ENCODE measurements around the gene TTC9.

Gene TTC9

GRCh38 chr14:70645892-70646291, 4.2 kb downstream of the TTC9 start:
- DNase-seq (ENCODE audit: low read depth): no peak

- no peak for DNase-seq (ENCODE audit: low read depth)
These were observed 5.0 kb downstream of the TTC9 start for GRCh38 chr14:70646705-70647104.

DNA sequence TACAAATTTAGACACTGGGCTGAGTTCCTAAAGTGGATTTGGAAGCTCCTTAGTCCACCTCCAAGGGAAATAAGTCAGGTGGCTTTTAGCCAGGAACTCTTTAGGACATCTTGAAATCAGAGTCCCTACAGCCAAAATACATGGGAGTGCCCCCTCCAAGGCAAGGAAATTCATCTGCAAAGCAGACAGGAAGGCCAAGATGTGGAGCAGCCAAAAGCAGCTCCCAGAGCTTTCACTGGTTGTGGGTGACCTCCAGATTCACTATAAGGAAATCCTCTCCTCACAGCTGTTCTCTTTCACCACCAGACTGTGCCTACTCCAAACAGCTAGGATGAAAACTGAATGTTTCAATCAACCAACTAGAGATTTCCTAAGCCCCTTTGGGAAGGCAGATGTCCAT, 6.6 kb downstream of the TTC9 start:
- DNase-seq (ENCODE audit: low read depth): no peak

DNA sequence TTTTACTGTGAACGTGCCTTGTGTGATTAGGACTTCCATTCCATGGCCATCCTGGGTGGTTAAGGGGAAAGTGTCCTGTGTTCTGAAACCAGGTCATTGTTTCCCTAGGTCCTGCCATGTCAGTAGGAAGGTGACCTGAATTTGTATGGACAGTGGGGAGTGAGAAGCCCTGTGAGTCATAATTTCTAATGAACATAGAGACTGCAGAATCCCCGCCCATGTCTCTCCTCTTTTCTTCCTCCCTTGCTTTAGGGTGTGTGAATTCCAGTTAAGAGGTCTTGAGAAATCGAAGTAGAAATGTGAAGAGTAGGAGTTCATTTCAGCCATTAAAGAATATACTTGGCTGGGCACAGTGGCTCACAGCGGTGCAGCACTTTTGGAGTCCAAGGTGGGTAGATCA, 8.1 kb downstream of the TTC9 start:
- no peak for DNase-seq (ENCODE audit: low read depth)

- DNase-seq (ENCODE audit: low read depth): no peak
These were observed 9.8 kb downstream of the TTC9 start for GRCh38 chr14:70651522-70651921.

GRCh38 chr14:70652871-70653270, 11.2 kb downstream of the TTC9 start:
- DNase-seq (ENCODE audit: low read depth): no peak

GRCh38 chr14:70653662-70654061, 11.9 kb downstream of the TTC9 start:
- DNase-seq (ENCODE audit: low read depth): no peak

- DNase-seq (ENCODE audit: low read depth): no peak
These were observed 12.9 kb downstream of the TTC9 start for GRCh38 chr14:70654632-70655031.

- peak; percentile 39 for DNase-seq (ENCODE audit: low read depth)
These were observed 13.6 kb downstream of the TTC9 start for GRCh38 chr14:70655110-70655826.

- no peak for DNase-seq (ENCODE audit: low read depth)
These were observed 17.2 kb downstream of the TTC9 start for GRCh38 chr14:70658899-70659298.

DNA sequence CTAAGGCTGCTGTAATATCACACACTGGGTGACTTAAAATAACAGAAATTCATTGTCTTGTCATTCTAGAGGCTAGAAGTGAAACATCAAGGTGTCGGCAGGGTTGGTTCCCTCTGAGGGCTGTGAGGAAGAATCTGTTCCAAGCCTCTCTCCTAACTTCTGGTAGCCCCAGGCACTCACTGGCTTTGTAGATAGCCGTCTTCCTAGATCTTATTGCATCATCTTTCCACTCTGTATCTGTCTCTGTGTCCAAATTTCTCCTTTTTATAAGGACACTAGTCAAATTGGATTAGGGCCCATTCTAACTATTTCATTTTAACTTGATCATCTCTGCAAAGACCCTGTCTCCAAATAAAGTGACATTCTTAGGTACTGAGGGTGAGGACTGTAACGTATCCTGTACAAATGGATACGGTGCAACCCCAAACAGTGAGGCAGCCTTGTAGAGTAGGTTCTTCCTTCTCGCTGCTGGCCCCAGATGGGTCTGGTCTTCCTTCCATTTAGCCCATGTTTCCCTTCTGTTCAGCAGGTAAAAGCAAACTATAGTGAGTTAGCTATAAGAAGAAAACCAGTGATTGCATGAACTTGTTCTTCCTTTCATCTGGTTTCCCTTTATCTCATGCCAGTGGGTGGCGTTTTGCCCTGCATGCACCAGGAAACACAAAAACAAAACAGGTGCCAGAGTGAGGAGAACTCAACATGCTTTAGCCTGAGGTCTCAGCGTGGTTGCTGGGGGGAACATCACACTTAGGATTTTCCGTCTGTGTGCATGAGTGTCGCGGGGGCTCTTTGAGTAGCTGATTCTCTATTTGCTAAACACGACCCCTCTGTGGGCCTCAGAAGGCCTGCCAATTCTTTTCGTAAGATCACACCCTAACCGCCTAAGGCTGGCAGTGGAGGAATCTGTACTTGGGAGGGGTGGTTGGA, 19.5 kb downstream of the TTC9 start:
- DNase-seq (ENCODE audit: low read depth): no peak

DNA sequence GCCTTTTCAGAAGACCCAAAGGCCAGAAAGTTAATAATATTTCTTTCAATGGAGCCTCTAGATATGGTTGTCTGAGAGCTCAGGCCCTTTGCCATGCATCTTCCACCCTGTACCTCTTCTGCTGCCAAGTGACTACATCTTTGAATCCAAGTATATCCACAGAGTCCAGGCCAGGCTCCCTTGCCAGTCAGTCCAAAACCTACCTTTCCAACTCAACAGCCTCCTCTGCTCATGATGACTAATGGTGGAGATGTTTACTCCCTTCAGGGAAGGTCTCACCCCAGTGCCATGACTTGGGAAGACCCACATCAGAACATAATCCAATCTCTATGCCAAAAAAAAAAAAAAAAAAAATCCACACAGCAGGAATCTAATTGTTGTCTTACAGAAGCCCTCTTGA, 20.4 kb downstream of the TTC9 start:
- no peak for DNase-seq (ENCODE audit: low read depth)

DNA sequence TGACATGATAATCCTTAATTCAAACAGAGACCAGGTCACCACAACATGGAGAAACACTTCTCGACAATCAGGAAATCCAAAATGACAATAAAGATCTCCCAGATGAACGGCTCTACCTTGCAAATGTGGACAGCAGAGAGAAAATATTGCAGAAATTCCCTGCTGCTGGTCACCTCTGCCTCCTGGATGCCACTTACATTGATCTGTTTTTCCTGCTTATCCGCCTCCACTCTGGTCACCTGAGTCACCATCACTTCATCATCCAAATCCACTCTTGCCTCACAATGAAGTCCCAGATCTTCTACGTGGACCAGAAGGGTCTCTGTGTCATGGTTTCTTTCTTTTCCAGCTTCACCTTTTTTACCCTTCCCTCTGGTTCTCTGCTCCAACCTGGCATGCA, 21.1 kb downstream of the TTC9 start:
- no peak for DNase-seq (ENCODE audit: low read depth)

DNA sequence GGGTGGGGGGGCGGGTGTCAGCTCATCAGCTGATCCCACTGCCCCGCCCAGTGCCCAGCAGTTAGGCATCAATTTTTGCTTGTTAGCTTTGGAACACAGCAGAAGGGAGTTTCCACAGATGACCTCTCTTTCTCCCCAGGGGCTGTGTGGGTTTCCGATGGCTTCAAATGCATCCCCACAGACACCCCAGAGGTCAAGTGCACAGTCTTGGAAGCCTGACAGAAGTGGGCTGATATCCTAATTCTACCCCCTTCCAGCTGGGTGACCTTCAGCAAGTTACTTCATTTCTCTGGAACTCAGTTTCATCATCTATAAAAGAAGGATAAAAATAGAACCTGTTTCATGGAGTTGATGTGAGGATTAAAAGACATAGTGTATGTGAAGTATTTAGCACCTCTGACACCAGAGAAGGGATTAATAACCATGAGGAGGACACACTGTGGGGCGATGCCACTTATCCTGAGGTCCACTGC, 22.0 kb downstream of the TTC9 start:
- DNase-seq (ENCODE audit: low read depth): no peak

DNA sequence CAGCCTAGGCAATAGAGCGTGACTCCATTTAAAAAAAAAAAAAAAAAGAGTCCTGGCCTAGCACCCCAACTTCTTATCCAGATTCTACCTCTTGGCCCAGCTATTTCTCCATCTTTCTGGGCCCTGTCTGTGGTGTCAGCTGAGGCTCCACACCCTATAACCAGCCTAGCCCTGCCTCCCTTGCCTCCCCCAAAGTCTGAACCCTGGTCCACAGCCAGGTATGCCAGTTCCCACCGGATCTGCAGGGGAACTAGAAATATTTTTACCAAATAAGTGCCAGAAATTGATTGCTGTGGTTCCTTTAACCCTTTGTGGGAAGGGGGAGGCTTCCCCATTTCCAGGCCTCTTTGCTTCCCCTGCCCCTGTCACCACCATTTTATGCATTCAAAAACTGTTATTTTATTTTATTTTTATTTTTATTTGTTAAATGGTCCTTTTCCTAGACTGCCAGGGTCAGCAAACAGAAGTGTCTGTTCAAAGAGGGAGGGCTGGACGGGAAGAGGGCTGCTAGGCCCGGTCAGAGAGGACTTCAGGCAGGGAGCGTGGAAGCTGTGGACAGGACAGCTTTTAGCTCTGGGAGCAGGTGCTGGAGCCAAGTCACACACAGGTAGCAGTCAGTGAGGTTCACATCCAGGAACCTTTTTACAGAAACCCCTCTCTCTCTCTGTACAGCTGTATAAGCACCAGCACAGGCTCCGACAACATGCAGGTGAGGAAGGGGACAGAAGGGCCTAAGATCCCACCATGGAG, 23.2 kb downstream of the TTC9 start:
- no peak for DNase-seq (ENCODE audit: low read depth)

DNA sequence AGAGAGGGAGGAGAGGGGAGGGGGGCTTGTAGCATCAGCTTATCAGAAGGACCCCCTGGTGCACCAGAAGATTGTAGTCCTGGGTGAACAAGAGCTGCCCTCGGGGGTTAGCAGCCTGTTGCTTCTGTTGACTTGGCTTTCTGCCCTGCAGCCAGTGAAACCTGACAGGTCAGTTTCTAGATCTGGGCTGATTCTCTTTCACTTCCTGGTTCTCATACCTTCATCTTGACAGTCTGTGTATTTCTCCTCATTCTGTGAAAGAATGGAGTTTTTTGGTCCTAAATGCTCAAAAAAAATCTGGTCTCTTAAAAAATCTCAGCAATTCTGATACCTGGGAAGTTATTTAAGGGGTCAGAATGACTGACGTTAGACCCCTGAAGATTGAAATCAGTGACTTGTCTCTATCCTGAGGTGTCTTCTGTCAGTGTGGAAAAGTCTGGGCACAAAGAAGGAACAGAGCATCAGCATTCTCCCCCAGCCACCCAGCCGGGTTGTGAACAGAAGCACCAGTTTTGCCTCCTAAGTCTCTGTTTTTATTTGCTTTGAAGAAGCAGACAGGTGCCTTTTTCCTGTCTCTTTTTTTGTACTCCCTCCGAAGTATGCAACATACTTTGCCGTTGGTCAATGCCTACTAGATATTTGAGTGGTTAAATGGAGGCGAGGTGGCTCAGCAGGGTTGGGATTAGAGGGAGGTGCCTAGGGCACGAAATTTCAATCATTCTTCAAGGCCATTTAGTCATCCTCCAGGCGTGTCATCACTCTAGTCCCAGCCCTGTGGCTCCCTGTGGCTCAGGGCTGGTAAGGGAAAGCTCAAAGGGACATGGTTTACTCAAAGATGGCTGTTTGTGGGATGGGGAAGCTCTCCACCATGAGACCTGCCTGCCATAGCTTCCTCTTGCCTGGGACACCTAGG, 24.0 kb downstream of the TTC9 start:
- no peak for DNase-seq (ENCODE audit: low read depth)

DNA sequence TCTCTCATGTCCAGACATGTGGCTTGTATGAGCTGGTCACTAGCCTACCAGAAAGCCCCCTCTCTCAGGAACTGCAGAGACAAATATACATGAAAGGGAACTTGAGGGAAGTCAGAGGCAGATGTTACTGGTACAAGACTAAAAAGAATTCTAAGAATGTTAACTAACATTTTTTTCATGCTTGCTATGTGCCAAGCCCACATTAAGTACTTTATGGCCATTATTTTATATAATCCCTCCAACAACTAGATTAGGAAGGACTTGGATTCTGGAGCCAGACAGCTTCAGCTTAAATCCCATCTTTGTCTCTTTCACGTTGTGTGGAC, 24.6 kb downstream of the TTC9 start:
- no peak for DNase-seq (ENCODE audit: low read depth)

- DNase-seq (ENCODE audit: low read depth): no peak
These were observed 29.4 kb downstream of the TTC9 start for GRCh38 chr14:70670992-70671651.

GRCh38 chr14:70671652-70672644, 30.2 kb downstream of the TTC9 start:
- no peak for DNase-seq (ENCODE audit: low read depth)

DNA sequence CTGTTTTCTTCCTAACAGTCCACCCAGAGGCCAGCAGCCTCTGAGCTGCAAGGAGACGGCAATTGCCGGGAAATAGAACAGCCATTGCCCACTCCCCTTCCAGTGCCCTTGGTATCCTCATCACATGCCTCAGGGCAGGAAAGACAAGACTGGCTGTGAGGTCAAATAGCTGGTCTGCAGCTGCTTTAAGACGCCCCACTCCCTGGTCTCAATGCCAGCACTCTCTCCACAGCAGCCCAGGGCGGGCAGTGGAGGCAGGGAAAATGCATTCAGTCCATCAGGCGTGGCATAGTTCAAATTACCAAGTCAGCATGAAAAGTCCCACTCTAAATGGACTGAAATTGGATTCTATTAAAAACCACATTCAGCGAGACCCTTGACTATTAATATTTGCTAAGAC, 35.6 kb downstream of the TTC9 start:
- no peak for DNase-seq (ENCODE audit: low read depth)

Data from stimulated activated CD8-positive, alpha-beta memory T cell treated with anti-CD3 and anti-CD28 coated beads, Interleukin-4, amount 100 ng/mL, for 24 hours (primary cell).